ENCODE data around the gene CCDC43. TPM values are rescaled to one million over a fixed set of nuclear protein-coding genes. Genes with fewer than 3 reads are reported as not detected.
"Not testable (repeated sequence)": the region's sequence is repeated elsewhere in the genome, so short reads cannot be mapped to it uniquely, and the experiment has no call there.

CCDC43 gene, protein sequence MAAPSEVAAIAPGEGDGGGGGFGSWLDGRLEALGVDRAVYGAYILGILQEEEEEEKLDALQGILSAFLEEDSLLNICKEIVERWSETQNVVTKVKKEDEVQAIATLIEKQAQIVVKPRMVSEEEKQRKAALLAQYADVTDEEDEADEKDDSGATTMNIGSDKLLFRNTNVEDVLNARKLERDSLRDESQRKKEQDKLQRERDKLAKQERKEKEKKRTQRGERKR
- 10 to 100 TPM; 11.2 to 13.3 (median 12.2) TPM for total RNA-seq

DNA sequence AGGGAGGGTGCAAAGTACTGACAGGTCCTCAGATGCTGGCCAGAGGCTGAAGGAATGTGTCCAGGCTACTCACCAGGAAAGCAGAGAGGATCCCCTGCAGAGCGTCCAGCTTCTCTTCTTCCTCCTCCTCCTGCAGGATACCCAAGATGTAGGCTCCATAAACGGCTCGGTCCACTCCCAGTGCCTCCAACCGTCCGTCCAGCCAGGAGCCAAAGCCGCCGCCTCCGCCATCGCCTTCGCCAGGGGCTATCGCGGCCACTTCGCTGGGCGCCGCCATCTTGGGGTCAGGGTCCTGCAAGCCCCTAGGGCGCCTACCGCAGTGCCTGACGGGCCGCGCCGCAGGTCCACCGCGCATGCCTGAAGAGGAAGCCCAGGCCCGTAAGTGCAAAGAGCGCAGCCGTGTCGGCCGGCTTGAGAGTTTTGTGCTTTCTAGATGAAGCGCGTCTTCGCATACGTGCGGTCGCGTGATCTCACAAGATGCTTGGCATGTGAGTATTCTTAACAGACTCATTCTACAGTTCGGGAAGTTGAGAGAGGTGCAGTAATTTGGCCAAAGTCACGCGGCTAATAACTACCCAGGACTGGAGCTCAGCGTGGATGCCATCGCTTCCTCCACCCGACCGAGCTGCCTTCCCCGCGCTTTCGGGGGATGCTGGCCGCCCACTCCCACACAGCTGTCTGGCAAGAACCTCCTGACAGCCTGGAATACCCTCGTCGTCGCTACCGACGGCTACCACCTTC is at the start of gene CCDC43:
Gene CCDC43 (minus strand): TSS at position 300 of the 741 bp plus-strand sequence. CDS start 23 bp downstream, at position 277.
- Histone ChIP-seq H3K36me3 (peaks cover 7% of the 10 kb centered on the region), H3K9me3 (no peaks in the 10 kb centered on the region), H3K27ac (peak within 1 kb of the TSS; percentile 86), H3K27me3 (no peaks in the 10 kb centered on the region), H3K4me1 (peaks cover 34% of the 10 kb centered on the region), H3K4me3 (peak within 1 kb of the TSS; percentile 85)
- peak; percentile 91 to 93 for DNase-seq (ENCODE audit: low spot score in 2 of 2)
- WGBS: 0% methylated on average over 23 of the region's 51 CpGs
- peak in 1 of 2 donors; percentile 20 for TF ChIP-seq POLR2A (IDR thresholded peaks at IDR 0.05)
- TF ChIP-seq, protein P1, sequence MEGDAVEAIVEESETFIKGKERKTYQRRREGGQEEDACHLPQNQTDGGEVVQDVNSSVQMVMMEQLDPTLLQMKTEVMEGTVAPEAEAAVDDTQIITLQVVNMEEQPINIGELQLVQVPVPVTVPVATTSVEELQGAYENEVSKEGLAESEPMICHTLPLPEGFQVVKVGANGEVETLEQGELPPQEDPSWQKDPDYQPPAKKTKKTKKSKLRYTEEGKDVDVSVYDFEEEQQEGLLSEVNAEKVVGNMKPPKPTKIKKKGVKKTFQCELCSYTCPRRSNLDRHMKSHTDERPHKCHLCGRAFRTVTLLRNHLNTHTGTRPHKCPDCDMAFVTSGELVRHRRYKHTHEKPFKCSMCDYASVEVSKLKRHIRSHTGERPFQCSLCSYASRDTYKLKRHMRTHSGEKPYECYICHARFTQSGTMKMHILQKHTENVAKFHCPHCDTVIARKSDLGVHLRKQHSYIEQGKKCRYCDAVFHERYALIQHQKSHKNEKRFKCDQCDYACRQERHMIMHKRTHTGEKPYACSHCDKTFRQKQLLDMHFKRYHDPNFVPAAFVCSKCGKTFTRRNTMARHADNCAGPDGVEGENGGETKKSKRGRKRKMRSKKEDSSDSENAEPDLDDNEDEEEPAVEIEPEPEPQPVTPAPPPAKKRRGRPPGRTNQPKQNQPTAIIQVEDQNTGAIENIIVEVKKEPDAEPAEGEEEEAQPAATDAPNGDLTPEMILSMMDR (IDR thresholded peaks at IDR 0.05): no peak

DNA sequence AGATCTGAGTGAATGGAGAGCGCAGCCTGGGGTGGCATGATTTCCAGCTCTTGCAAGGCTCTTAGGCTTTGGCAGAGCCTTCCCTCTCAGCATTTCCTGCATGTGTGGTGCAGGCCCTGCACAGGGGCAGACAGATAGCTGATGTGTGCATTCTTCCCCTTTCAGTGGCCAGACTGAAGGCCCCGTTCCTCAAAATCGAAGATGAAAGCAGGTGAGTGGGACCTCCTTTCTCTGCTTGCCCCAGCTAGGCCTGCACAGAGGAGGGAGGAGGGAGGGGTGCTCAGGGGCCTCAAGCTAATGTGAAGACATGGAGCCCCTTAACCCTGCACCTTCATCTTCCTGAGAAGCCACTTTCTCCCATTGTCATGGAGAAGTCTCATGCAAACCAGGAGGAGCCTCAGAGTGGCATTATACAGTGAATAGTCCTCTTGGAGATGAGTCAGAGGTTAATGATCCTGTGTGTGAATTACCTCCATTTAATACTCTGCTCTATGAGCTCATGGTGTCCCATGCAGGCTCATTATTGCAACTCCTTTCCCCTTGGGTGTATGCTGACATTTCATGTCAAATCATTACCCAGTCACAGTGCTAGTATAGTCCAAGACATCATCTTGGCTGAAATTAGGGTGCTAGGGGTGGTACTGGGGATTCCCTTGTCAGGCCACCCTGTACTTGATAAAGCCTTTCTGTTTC is 48.8 kb upstream of the CCDC43 start:
- no peak for DNase-seq (ENCODE audit: low spot score in 2 of 2)
- Histone ChIP-seq H3K27me3 (no peaks in the 10 kb centered on the region), H3K27ac (no peak overlapping the region), H3K4me1 (no peaks in the 10 kb centered on the region), H3K4me3 (no peak overlapping the region), H3K36me3 (peaks cover 6% of the 10 kb centered on the region), H3K9me3 (no peaks in the 10 kb centered on the region)
- WGBS: 81% methylated on average over 3 of the region's 3 CpGs
- TF ChIP-seq POLR2AphosphoS5 (IDR thresholded peaks at IDR 0.05) (no peak), EP300 (IDR thresholded peaks at IDR 0.05) (no peak), POLR2A (IDR thresholded peaks at IDR 0.05) (no peak)
- TF ChIP-seq, protein P1 (IDR thresholded peaks at IDR 0.05): no peak

DNA sequence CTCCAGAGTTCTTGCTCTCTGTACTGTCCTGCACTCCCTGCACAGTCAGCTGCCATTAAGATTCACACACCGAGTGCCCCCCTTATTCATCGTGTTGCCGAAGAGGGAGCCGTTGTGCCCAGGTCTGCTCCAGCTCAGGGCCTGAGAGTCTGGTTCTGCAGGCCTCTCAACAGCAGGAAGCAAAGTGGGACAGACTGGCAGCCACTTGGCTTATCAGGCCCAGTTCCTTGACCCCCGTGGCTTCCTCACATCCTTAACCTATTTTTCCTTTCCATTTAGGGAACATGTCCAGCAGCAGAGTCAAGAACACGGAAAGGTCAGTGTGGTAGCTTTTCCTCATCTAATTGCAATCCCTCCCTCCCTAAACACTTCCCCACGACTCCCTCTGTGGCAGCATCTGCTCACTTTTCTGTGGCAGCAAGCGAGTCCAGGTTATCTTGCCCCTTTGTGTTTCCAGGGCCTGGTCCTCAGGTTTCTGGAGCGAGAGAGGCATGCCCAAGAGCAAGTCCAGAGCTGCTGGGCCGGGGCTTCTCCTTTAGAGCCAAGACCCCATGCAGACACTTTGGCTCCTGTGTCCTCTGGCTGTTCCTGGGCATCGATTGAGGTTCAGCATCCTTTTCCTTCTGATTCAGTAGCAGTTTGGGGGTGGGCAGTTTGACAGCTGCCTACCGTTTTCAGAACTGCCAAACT is 47.1 kb upstream of the CCDC43 start:
- no peaks in the 10 kb centered on the region for H3K4me1 ChIP-seq
- no peak for TF ChIP-seq EP300 (IDR thresholded peaks at IDR 0.05)
- TF ChIP-seq POLR2A (IDR thresholded peaks at IDR 0.05): no peak
- TF ChIP-seq, protein P1 (IDR thresholded peaks at IDR 0.05): no peak
- no peak for TF ChIP-seq POLR2AphosphoS5 (IDR thresholded peaks at IDR 0.05)
- no peak overlapping the region for H3K4me3 ChIP-seq
- peaks cover 11% of the 10 kb centered on the region for H3K36me3 ChIP-seq
- 88% methylated on average over 11 of the region's 12 CpGs for WGBS
- H3K27me3 ChIP-seq: no peaks in the 10 kb centered on the region
- no peaks in the 10 kb centered on the region for H3K9me3 ChIP-seq
- DNase-seq (ENCODE audit: low spot score in 2 of 2): no peak
- no peak overlapping the region for H3K27ac ChIP-seq

DNA sequence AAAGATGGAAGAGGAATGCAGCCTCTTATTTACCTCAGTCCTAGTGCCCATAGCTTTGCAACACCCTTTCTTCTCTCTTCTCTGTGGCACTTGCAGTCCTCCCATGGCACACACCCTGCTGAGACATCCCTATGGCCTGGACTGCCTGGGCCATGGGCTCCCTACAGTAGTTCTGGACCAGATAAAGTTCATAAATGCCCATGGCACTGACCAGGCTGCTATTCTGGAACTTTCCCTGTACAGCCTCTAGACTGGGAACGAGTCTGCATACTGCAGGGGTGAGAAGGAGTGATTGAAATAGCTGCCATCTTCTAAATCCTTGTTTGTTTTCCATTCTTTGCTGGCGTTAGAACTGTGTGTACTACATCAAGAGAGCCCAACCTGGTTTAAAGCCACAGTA is 44.7 kb upstream of the CCDC43 start:
- Histone ChIP-seq H3K27me3 (no peaks in the 10 kb centered on the region), H3K4me1 (no peaks in the 10 kb centered on the region), H3K9me3 (no peaks in the 10 kb centered on the region), H3K4me3 (no peak overlapping the region), H3K27ac (no peak overlapping the region), H3K36me3 (peaks cover 20% of the 10 kb centered on the region)
- TF ChIP-seq POLR2A (IDR thresholded peaks at IDR 0.05): no peak
- DNase-seq (ENCODE audit: low spot score in 2 of 2): no peak
- 96% methylated on average over 2 of the region's 2 CpGs for WGBS

DNA sequence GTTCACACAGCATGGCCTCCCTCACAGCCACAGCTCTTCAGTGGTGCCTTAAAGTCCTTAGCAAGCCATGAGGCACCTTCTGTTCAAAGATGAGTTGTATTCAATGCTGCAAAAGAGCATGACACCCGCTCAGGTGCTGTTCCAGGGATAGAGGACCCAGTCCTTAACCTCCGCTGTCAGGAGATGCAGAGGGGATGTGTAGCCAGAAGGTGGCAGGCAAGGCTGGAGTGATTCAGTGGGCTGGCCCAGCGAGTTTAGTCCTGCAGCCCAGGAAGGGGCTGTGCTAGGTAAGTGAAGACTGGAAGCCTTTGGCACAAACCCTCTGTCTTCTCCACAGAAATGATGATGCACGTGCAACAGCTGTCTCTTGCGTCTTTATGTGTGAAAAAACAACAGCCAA is 44.2 kb upstream of the CCDC43 start:
- H3K9me3 ChIP-seq: no peaks in the 10 kb centered on the region
- TF ChIP-seq POLR2AphosphoS5 (IDR thresholded peaks at IDR 0.05): no peak
- no peak for TF ChIP-seq EP300 (IDR thresholded peaks at IDR 0.05)
- no peak for TF ChIP-seq POLR2A (IDR thresholded peaks at IDR 0.05)
- TF ChIP-seq, protein P1 (IDR thresholded peaks at IDR 0.05): no peak
- no peaks in the 10 kb centered on the region for H3K27me3 ChIP-seq

DNA sequence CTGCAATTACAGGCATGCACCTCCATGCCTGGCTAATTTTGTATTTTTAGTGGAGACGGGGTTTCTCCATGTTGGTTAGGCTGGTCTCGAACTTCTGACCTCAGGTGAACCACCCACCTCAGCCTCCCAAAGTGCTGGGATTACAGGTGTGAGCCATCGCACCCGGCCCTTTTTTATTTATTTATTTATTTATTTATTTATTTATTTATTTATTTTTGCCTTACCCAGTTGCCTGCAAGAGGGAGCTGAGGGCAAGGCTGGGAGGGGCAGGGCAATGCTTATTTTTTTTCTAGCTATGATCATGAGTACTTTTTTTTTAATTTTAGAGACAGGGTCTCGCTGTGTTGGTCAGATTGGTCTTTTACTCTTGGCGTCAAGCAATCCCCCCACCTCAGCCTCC is 36.5 kb upstream of the CCDC43 start:
- H3K4me3 ChIP-seq, H3K27ac ChIP-seq, H3K4me1 ChIP-seq, H3K9me3 ChIP-seq, H3K27me3 ChIP-seq: not testable (repeated sequence)
- WGBS: 96% methylated on average over 6 of the region's 6 CpGs
- peaks cover 20% of the 10 kb centered on the region for H3K36me3 ChIP-seq
- peak in 1 of 2 donors; percentile 58 for DNase-seq (ENCODE audit: low spot score in 2 of 2)

More for the DNA sequence above, 44.2 kb upstream of the CCDC43 start:
- Histone ChIP-seq H3K27ac (no peak overlapping the region), H3K4me3 (no peak overlapping the region), H3K36me3 (peaks cover 20% of the 10 kb centered on the region), H3K4me1 (no peaks in the 10 kb centered on the region)
- no peak for DNase-seq (ENCODE audit: low spot score in 2 of 2)
- WGBS: 88% methylated on average over 4 of the region's 5 CpGs

All from suprapubic skin (tissue), 4 donors.